Thyroid gland (tissue), 4 donors: ENCODE data around the gene SIL1. TPM values are rescaled to one million over a fixed set of nuclear protein-coding genes. Genes with fewer than 3 reads are reported as not detected.
A peak's percentile ranks its signal among the peaks of the same experiment; 100 is the strongest.
"Not testable (repeated sequence)": the region's sequence is repeated elsewhere in the genome, so short reads cannot be mapped to it uniquely, and the experiment has no call there.

ENCODE experiments used
- DNase-seq, 2 donors: peaks; one replicate each; pipeline ENCODE4 v3.0.0-alpha.2; 2019
- H3K27ac ChIP-seq, 3 donors: fragments of 200-600 bp; sonication (generic); 1 replicate in 2 of 3; 2 replicates in 1 of 3; pipeline ENCODE4 v1.5.1; 2016 to 2019; ENCODE audit warnings: mild to moderate bottlenecking in 1 of 3, moderate library complexity in 1 of 3
- H3K27me3 ChIP-seq: fragments of 200-600 bp; sonication (generic); one replicate; pipeline ENCODE4 v1.5.1; 2019
- H3K36me3 ChIP-seq, 2 donors: fragments of 200-600 bp; sonication (generic); one replicate each; pipeline ENCODE4 v1.5.1; 2016 to 2019
- H3K4me1 ChIP-seq, 2 donors: fragments of 200-600 bp; sonication (generic); one replicate each; pipeline ENCODE4 v1.5.1; 2017 to 2019
- H3K4me3 ChIP-seq, 3 donors: fragments of 200-600 bp; sonication (generic); replicated peaks in 1 of 3; 1 replicate in 2 of 3; 2 replicates in 1 of 3; pipeline ENCODE4 v1.5.1; 2016; ENCODE audit warnings: mild to moderate bottlenecking in 1 of 3
- H3K9me3 ChIP-seq: fragments of 200-600 bp; sonication (generic); one replicate; pipeline ENCODE4 v1.5.1; 2017
- CTCF ChIP-seq, 6 experiments: fragments of 200-600 bp in 3 of 6; fragments of 450-650 bp in 3 of 6; sonication (generic) in 3 of 6; IDR thresholded peaks; one replicate each; pipeline ENCODE4 v1.5.1; 2016 to 2019; ENCODE audit warnings: antibody characterized with exemption in 6 of 6, mild to moderate bottlenecking in 2 of 6, inconsistent platforms in 1 of 6, moderate library complexity in 1 of 6
- POLR2A ChIP-seq, 2 donors: fragments of 450-650 bp; IDR thresholded peaks; one replicate each; pipeline ENCODE4 v1.6.1; 2017; ENCODE audit warnings: antibody characterized with exemption in 2 of 2, mild to moderate bottlenecking in 2 of 2, moderate library complexity in 1 of 2
- WGBS, 2 donors: methylation state at CpG; one replicate each; pipeline ENCODE4 v1.1.5; 2017; 5-methylcytosine and 5-hydroxymethylcytosine counted together
- intact Hi-C: fragments of 100-400 bp; cut with DNase I; formaldehyde crosslinking; loops from one replicate; pipeline ENCODE4 v1.15.1; 2023
- total RNA-seq, 4 donors: library from RNA; depleted of rRNA; stranded (reverse); fragments of >200 nt; gene quantifications; one replicate each; pipeline ENCODE4 v1.2.3, GENCODE V29; 2016

Gene SIL1
- total RNA-seq, 4 donors from 2014 or later = 57.5 to 103 (median 81.7) TPM

- Histone ChIP-seq H3K4me1 (peaks cover 51 to 68% of the 10 kb centered on the region in 2 donors), H3K36me3 (no peaks in the 10 kb centered on the region), H3K4me3 (no peak overlapping the region), H3K9me3 (no peaks in the 10 kb centered on the region), H3K27me3 (no peaks in the 10 kb centered on the region), H3K27ac (peak overlapping the region in 2 of 3 donors; percentile 37 to 46)
- TF ChIP-seq POLR2A (IDR thresholded peaks at IDR 0.05) = no peak
- TF ChIP-seq CTCF (IDR thresholded peaks at IDR 0.05) = no peak
- 49 to 58% methylated on average over 2 of the region's 2 CpGs for WGBS, 2 donors
- DNase-seq = peak in 1 of 2 donors; percentile 7
- intact Hi-C loops = no loop called here
These were observed 16.8 kb downstream of the SIL1 start for GRCh38 chr5:139181322-139181730.

- Histone ChIP-seq H3K27me3 (no peaks in the 10 kb centered on the region), H3K4me1 (peaks cover 51 to 63% of the 10 kb centered on the region in 2 donors), H3K36me3 (no peaks in the 10 kb centered on the region), H3K4me3 (no peak overlapping the region), H3K9me3 (no peaks in the 10 kb centered on the region), H3K27ac (peak overlapping the region in 1 of 3 donors; percentile 63)
- TF ChIP-seq CTCF (IDR thresholded peaks at IDR 0.05) (no peak), POLR2A (IDR thresholded peaks at IDR 0.05) (no peak)
- WGBS, 2 donors = 50 to 71% methylated on average over 1 of the region's 1 CpG
- intact Hi-C loops = no loop called here
- no peak for DNase-seq
These were observed 17.3 kb downstream of the SIL1 start for GRCh38 chr5:139180850-139181249.

- H3K4me3 ChIP-seq, H3K9me3 ChIP-seq, intact Hi-C loops, H3K27me3 ChIP-seq, H3K36me3 ChIP-seq: not testable (repeated sequence)
- peaks cover 51 to 57% of the 10 kb centered on the region in 2 donors for H3K4me1 ChIP-seq
- H3K27ac ChIP-seq = peak overlapping the region; percentile 63 to 76 (median 67)
- DNase-seq = peak in 1 of 2 donors; percentile 7
- WGBS, 2 donors = 56 to 57% methylated on average over 8 of the region's 8 CpGs
These were observed 18.2 kb downstream of the SIL1 start for GRCh38 chr5:139179778-139180513.

- Histone ChIP-seq H3K4me3 (no peak overlapping the region), H3K27ac (peak overlapping the region; percentile 63 to 76 (median 67)), H3K36me3 (no peaks in the 10 kb centered on the region), H3K27me3 (no peaks in the 10 kb centered on the region), H3K9me3 (no peaks in the 10 kb centered on the region), H3K4me1 (peaks cover 49 to 57% of the 10 kb centered on the region in 2 donors)
- DNase-seq = peak; percentile 89 to 92
- no peak for TF ChIP-seq POLR2A (IDR thresholded peaks at IDR 0.05)
- TF ChIP-seq CTCF (IDR thresholded peaks at IDR 0.05) = no peak
- intact Hi-C loops = no loop called here
- 7 to 38% methylated on average over 1 of the region's 1 CpG for WGBS, 2 donors
These were observed 19.2 kb downstream of the SIL1 start for GRCh38 chr5:139178935-139179334.

DNA sequence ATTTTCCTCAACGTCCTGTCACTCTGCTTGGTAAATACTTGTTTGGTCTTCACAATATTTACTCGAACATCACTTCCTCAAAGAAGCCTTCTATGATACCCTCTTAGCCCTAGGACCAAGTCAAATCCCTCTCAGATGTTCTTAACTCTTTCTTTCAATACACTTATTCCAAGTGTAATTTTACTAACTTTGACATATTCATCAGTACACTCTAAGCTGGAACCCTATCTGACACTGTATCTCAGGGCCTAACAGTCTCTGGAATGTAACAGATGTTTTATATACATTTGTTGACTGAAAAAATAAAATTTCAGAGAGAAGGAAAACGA lies 19.6 kb downstream of the SIL1 start:
- Histone ChIP-seq H3K9me3 (no peaks in the 10 kb centered on the region), H3K27me3 (no peaks in the 10 kb centered on the region), H3K4me1 (peaks cover 47 to 56% of the 10 kb centered on the region in 2 donors), H3K4me3 (no peak overlapping the region), H3K36me3 (no peaks in the 10 kb centered on the region), H3K27ac (peak overlapping the region; percentile 54 to 76 (median 63))
- intact Hi-C loops = no loop called here
- no peak for TF ChIP-seq CTCF (IDR thresholded peaks at IDR 0.05)
- no peak for TF ChIP-seq POLR2A (IDR thresholded peaks at IDR 0.05)
- 25 to 34% methylated on average over 3 of the region's 3 CpGs for WGBS, 2 donors
- DNase-seq = no peak
